Astrocyte of the spinal cord (primary cell): ENCODE data around the gene PADI3.
A peak's percentile ranks its signal among the peaks of the same experiment; 100 is the strongest.
"Not testable (repeated sequence)": the region's sequence is repeated elsewhere in the genome, so short reads cannot be mapped to it uniquely, and the experiment has no call there.

Experiments
- DNase-seq: peaks from one replicate; pipeline ENCODE4 v3.0.0; 2011; ENCODE audit warnings: low read depth, low spot score
- H3K4me3 ChIP-seq: 2 replicates; pipeline ENCODE4 v1.5.1; 2011; ENCODE audit warnings: low read depth, mild to moderate bottlenecking, low read length, moderate library complexity
- in situ Hi-C: cut with HindIII; loops from 2 replicates; pipeline ENCODE4 v1.10.0; 2017; ENCODE audit warnings: low sequenced_read_pairs
- TF ChIP-seq, protein P1 (sequence below): IDR thresholded peaks from 2 replicates; pipeline ENCODE4 v1.5.1; 2012; ENCODE audit warnings: low read depth, mild to moderate bottlenecking, low read length, inconsistent platforms

PADI3 gene

GRCh38 chr1:17239420-17239819 lies 9.5 kb upstream of the PADI3 start:
- TF ChIP-seq, protein P1, sequence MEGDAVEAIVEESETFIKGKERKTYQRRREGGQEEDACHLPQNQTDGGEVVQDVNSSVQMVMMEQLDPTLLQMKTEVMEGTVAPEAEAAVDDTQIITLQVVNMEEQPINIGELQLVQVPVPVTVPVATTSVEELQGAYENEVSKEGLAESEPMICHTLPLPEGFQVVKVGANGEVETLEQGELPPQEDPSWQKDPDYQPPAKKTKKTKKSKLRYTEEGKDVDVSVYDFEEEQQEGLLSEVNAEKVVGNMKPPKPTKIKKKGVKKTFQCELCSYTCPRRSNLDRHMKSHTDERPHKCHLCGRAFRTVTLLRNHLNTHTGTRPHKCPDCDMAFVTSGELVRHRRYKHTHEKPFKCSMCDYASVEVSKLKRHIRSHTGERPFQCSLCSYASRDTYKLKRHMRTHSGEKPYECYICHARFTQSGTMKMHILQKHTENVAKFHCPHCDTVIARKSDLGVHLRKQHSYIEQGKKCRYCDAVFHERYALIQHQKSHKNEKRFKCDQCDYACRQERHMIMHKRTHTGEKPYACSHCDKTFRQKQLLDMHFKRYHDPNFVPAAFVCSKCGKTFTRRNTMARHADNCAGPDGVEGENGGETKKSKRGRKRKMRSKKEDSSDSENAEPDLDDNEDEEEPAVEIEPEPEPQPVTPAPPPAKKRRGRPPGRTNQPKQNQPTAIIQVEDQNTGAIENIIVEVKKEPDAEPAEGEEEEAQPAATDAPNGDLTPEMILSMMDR: no peak
- no peak overlapping the region for H3K4me3 ChIP-seq
- DNase-seq: peak; percentile 96
- in situ Hi-C loops: no loop called here

- DNase-seq, in situ Hi-C loops: not testable (repeated sequence)
Measured at GRCh38 chr1:17241011-17241779, 7.7 kb upstream of the PADI3 start.

DNA sequence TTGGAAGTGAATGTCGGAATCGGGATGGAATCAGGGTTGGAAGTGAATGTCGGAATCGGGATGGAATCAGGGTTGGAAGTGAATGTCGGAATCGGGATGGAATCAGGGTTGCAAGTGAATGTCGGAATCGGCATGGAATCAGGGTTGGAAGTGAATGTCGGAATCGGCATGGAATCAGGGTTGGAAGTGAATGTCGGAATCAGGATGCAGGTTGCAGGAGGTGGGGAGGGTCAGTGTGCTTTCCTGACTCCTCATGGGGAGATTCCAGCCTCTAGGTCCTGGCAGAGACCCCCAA lies 7.2 kb upstream of the PADI3 start:
- DNase-seq, H3K4me3 ChIP-seq, in situ Hi-C loops: not testable (repeated sequence)

More at GRCh38 chr1:17241011-17241779, 7.7 kb upstream of the PADI3 start:
- not testable (repeated sequence) for H3K4me3 ChIP-seq

DNA sequence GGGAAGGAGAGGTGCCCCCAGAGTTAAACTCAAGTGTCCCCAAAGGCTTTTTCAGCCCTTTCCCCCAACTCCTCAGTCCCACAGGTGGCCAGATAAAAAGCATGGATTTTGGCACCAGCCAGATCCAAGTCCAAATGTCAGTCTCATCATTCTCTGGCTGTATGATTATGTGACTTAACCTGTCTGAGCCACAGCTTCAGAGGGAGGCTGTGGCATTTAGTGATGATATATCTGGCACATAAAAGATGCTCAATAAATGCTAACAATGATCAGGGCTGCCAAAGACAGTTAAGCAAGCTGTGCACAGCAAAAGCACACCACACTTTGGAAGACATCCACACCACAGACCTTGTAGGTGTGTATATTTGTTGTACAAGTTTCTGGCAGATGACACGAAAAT lies 5.6 kb upstream of the PADI3 start:
- in situ Hi-C loops: no loop called here
- H3K4me3 ChIP-seq: no peak overlapping the region
- TF ChIP-seq, protein P1: no peak
- DNase-seq: no peak

GRCh38 chr1:17244821-17245740 lies 3.8 kb upstream of the PADI3 start:
- TF ChIP-seq, protein P1: no peak
- in situ Hi-C loops: no loop called here
- H3K4me3 ChIP-seq: no peak overlapping the region
- no peak for DNase-seq

DNA sequence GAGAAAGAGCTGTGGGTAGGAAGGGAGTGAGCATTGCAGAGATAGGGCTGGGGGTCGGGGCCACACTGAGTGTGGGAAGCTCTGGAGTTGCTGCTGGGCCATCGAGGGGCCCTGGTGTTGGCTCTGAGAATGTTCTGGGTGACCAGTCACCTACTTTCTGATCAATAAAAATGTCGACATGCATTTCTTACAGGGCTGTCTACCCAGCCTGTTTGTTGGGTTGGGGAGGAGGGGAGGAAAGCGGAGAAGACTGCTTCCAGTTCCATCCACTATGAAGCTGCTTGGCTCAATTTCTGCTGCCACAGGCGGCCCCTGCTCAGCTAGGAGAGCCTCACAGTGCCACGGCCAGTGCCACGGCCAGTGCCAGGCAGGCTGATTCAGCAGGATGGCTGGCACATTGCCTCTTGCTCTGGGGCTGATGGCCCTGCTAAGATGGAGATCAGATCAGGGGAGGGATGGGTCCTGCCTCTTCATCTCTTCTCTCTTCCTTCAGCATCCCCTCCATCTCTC lies 3.0 kb upstream of the PADI3 start:
- H3K4me3 ChIP-seq: no peak overlapping the region
- in situ Hi-C loops: no loop called here
- TF ChIP-seq, protein P1: no peak
- no peak for DNase-seq

DNA sequence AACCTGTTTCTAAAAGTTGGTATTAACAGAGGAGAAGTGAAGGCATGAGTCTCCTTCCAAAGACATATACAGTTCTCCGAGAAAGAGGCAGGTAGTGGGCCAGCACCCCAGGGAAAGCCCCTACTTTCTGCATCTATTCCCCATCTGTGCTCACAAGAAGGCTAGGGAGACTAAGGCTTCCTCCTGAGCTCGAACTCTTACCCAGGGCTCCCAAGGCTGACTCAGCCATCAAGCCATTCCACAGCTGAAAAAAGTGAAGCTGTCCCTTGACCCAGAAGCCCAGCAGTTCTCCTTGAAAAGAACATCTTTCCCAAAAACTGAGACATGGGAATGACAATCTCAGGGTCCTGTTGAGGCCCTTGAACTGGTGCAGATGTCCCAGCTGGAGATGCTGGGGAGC lies 1.9 kb upstream of the PADI3 start:
- TF ChIP-seq, protein P1: no peak
- no peak for DNase-seq
- H3K4me3 ChIP-seq: no peak overlapping the region
- in situ Hi-C loops: no loop called here
